ENCODE data around the gene RPL13A. TPM values are rescaled to one million over a fixed set of nuclear protein-coding genes. Genes with fewer than 3 reads are reported as not detected.

RPL13A gene
- total and polyA plus RNA-seq, 2 donors (not counting 3 experiments of a cell fraction or from before 2014, with no cell fraction given): 2,291 to 4,148 TPM

DNA sequence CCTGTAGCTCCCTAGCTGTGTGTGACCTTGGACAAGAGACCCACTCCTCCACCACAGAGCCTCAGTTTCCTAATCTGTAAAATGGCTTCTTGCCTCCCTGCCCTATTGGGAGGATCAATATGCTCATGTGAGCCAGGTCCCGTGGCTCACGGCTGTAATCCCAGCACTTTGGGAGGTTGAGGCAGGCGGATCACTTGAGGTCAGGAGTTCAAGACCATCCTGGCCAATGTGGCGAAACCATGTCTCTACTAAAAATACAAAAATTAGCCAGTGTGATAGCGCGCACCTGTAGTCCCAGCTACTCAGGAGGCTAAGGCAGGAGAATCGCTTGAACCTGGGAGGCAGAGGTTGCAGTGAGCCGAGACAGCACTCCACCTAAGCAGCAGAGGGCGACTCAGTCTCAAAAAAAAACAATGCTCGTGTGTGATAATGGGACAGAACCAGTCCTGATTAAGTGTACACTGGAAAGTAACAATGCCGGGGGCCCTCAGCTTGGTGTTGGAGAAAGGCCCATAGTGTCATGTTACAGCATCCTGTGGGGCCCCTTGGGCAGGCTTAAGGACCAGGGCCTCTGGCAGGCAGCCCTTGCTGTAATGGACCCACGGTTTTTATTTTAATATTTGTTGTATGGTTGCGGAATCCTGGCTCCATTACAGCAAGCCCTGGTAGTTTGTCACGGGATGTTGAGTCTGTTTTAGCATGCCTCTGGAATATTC, 15.6 kb downstream of the RPL13A start:
- H3K4me2 ChIP-seq (ENCODE audit: insufficient read depth, low read length): no peak overlapping the region
- TF ChIP-seq, protein P1, sequence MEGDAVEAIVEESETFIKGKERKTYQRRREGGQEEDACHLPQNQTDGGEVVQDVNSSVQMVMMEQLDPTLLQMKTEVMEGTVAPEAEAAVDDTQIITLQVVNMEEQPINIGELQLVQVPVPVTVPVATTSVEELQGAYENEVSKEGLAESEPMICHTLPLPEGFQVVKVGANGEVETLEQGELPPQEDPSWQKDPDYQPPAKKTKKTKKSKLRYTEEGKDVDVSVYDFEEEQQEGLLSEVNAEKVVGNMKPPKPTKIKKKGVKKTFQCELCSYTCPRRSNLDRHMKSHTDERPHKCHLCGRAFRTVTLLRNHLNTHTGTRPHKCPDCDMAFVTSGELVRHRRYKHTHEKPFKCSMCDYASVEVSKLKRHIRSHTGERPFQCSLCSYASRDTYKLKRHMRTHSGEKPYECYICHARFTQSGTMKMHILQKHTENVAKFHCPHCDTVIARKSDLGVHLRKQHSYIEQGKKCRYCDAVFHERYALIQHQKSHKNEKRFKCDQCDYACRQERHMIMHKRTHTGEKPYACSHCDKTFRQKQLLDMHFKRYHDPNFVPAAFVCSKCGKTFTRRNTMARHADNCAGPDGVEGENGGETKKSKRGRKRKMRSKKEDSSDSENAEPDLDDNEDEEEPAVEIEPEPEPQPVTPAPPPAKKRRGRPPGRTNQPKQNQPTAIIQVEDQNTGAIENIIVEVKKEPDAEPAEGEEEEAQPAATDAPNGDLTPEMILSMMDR (IDR thresholded peaks at IDR 0.05; ENCODE audit: extremely low read depth in 1 of 2, insufficient read depth in 1 of 2, low read depth in 1 of 2, low read length in 2 of 2): peak; percentile 41 to 70
- TF ChIP-seq JUN (IDR thresholded peaks at IDR 0.05; ENCODE audit: borderline replicate concordance, insufficient read depth, insufficient read length, low read depth) (no peak), FOS (IDR thresholded peaks at IDR 0.05; ENCODE audit: borderline replicate concordance, insufficient read depth, low read length) (no peak)
- no peaks in the 10 kb centered on the region for H3K9me1 ChIP-seq (replicated peaks; ENCODE audit: control insufficient read depth, extremely low read depth, insufficient read depth, low read length)
- H4K20me1 ChIP-seq (replicated peaks; ENCODE audit: control insufficient read depth, extremely low read depth, insufficient read depth, low read length): peaks cover 1% of the 10 kb centered on the region
- H3K4me1 ChIP-seq (ENCODE audit: control insufficient read depth, extremely low read depth, insufficient read depth, low read length): peaks cover 28% of the 10 kb centered on the region
- H3K27me3 ChIP-seq (ENCODE audit: control insufficient read depth in 2 of 2, insufficient read depth in 2 of 2, low read length in 2 of 2): no peaks in the 10 kb centered on the region
- peak; percentile 85 for FAIRE-seq
- no peak overlapping the region for H3K27ac ChIP-seq (ENCODE audit: insufficient read depth, low read depth, low read length)
- dilution Hi-C loops (cut with MboI; ENCODE audit: extremely low pct_ligation_motif_present, low sequenced_read_pairs): no loop called here
- no peak overlapping the region for H3K9ac ChIP-seq (replicated peaks; ENCODE audit: extremely low read depth, insufficient read depth, low read length)
- H3K4me3 ChIP-seq (replicated peaks in 1 of 3; ENCODE audit: insufficient read depth in 1 of 3, low read depth in 1 of 3, low read length in 3 of 3): no peak overlapping the region
- no TSS peak for BruUV-seq (replicated peaks)
- CTCF ChIA-PET: interaction anchor here (0.6 to 2.3 kb wide), 27 partner anchors 8 to 178 kb away, joined by 3 to 63 read pairs (median 5); partner anchors contain the start of genes BCL2L12, FCGRT, IRF3 and PRRG2
- peaks cover 4 to 16% of the 10 kb centered on the region in 2 experiments for H3K36me3 ChIP-seq (ENCODE audit: control insufficient read depth in 2 of 2, extremely low read depth in 1 of 2, insufficient read depth in 2 of 2, low read length in 2 of 2)
- peaks cover 12% of the 10 kb centered on the region for H3K79me2 ChIP-seq (ENCODE audit: control insufficient read depth, insufficient read depth, low read length)
- no peaks in the 10 kb centered on the region for H3K9me3 ChIP-seq (replicated peaks; ENCODE audit: control insufficient read depth, insufficient read depth, low read length)
- DNase-seq (ENCODE audit: low read depth, low spot score): peak; percentile 83
- H2AFZ ChIP-seq (ENCODE audit: low read depth, low read length): no peak overlapping the region
- POLR2A ChIA-PET: interaction anchor here (0.5 to 1.1 kb wide), 3 partner anchors 46 to 175 kb away, joined by 3 read pairs; no protein-coding TSS in a partner anchor
- intact Hi-C loops (cut with micrococcal nuclease): loop anchor here (1.0 to 2.0 kb wide), 3 partner anchors 44 to 170 kb away; no protein-coding TSS in a partner anchor
